GM23338 (cell line): ENCODE data around the gene RHOG. TPM values are rescaled to one million over a fixed set of nuclear protein-coding genes. Genes with fewer than 3 reads are reported as not detected.

Experiments
- ATAC-seq: fragments of 200-7000 bp; cut with Tn5 transposase; 3 replicates; pipeline ENCODE4 v1.9.1; 2020
- DNase-seq: peaks from one replicate; pipeline ENCODE4 v3.0.0-alpha.2; 2015; ENCODE audit warnings: low spot score
- H2AFZ ChIP-seq: fragments of 200-600 bp; sonication (generic); 2 replicates; pipeline ENCODE4 v1.8.0; 2016; ENCODE audit warnings: antibody characterized with exemption, mild to moderate bottlenecking, moderate library complexity
- H3F3A ChIP-seq: fragments of 200-600 bp; sonication (generic); replicated peaks from 2 replicates; pipeline ENCODE4 v1.8.0; 2017; ENCODE audit warnings: antibody characterized with exemption, mixed run types, low read depth
- H3K27ac ChIP-seq: fragments of 200-600 bp; sonication (generic); 2 replicates; pipeline ENCODE4 v1.6.1; 2016; ENCODE audit warnings: low read depth
- H3K27me3 ChIP-seq: fragments of 200-600 bp; sonication (generic); 2 replicates; pipeline ENCODE4 v1.8.0; 2016; ENCODE audit warnings: mild to moderate bottlenecking, mixed run types, moderate library complexity; ENCODE audit not compliant: insufficient read depth
- H3K36me3 ChIP-seq: fragments of 200-600 bp; sonication (generic); 2 replicates; pipeline ENCODE4 v1.8.0; 2016; ENCODE audit warnings: mild to moderate bottlenecking; ENCODE audit not compliant: insufficient read depth
- H3K4me1 ChIP-seq: fragments of 200-600 bp; sonication (generic); 2 replicates; pipeline ENCODE4 v1.8.0; 2016; ENCODE audit warnings: mild to moderate bottlenecking, moderate library complexity; ENCODE audit not compliant: insufficient read depth
- H3K4me2 ChIP-seq: fragments of 200-600 bp; sonication (generic); 2 replicates; pipeline ENCODE4 v1.7.1; 2017; ENCODE audit warnings: mixed run types
- H3K4me3 ChIP-seq: fragments of 200-600 bp; sonication (generic); 2 replicates; pipeline ENCODE4 v1.6.1; 2016; ENCODE audit warnings: mixed run types
- H3K79me2 ChIP-seq: fragments of 200-600 bp; sonication (generic); replicated peaks from 2 replicates; pipeline ENCODE4 v1.8.0; 2017; ENCODE audit warnings: mild to moderate bottlenecking; ENCODE audit not compliant: insufficient read depth
- H3K9me2 ChIP-seq: fragments of 200-600 bp; sonication (generic); 2 replicates; pipeline ENCODE4 v1.8.0; 2017; ENCODE audit not compliant: insufficient read depth
- H4K20me1 ChIP-seq: fragments of 200-600 bp; sonication (generic); replicated peaks from 2 replicates; pipeline ENCODE4 v1.8.0; 2017; ENCODE audit warnings: mild to moderate bottlenecking; ENCODE audit not compliant: insufficient read depth
- H3K27ac Mint-ChIP-seq: 2 replicates; pipeline ENCODE4 v1.8.0; 2020; ENCODE audit warnings: inconsistent platforms, mild to moderate bottlenecking, moderate library complexity, mixed read lengths
- H3K27me3 Mint-ChIP-seq: 3 replicates; pipeline ENCODE4 v1.8.0; 2022; ENCODE audit warnings: low read depth, mild to moderate bottlenecking, moderate library complexity, mixed read lengths, inconsistent platforms; ENCODE audit not compliant: insufficient read depth, poor library complexity
- H3K36me3 Mint-ChIP-seq: 3 replicates; pipeline ENCODE4 v1.8.0; 2021; ENCODE audit warnings: low read depth, mild to moderate bottlenecking, inconsistent platforms, moderate library complexity, mixed read lengths
- H3K4me1 Mint-ChIP-seq: 3 replicates; pipeline ENCODE4 v1.8.0; 2020; ENCODE audit warnings: mild to moderate bottlenecking, inconsistent platforms, mixed read lengths
- H3K4me3 Mint-ChIP-seq: 3 replicates; pipeline ENCODE4 v1.8.0; 2021; ENCODE audit warnings: moderate library complexity, mild to moderate bottlenecking, inconsistent platforms, mixed read lengths
- H3K9me3 Mint-ChIP-seq: 3 replicates; pipeline ENCODE4 v1.8.0; 2020; ENCODE audit warnings: moderate library complexity, mild to moderate bottlenecking, inconsistent platforms, mixed read lengths
- CREB1 ChIP-seq: fragments of 250-450 bp; sonication (Bioruptor Pico); IDR thresholded peaks from 2 replicates; pipeline ENCODE4 v1.5.0; 2020; ENCODE audit warnings: low read depth, mild to moderate bottlenecking, moderate library complexity
- EZH2 ChIP-seq: fragments of 200-600 bp; sonication (generic); IDR thresholded peaks from one replicate; pipeline ENCODE4 v1.8.0; 2017; ENCODE audit warnings: antibody characterized with exemption, mild to moderate bottlenecking, low read depth; ENCODE audit not compliant: unreplicated experiment
- JUNB ChIP-seq: IDR thresholded peaks from one replicate; pipeline ENCODE4 v1.6.1; 2016; ENCODE audit warnings: antibody characterized with exemption; ENCODE audit not compliant: unreplicated experiment
- NANOG ChIP-seq: IDR thresholded peaks from 2 replicates; pipeline ENCODE4 v1.6.1; 2016; ENCODE audit warnings: antibody characterized with exemption, borderline replicate concordance
- POLR2AphosphoS5 ChIP-seq: IDR thresholded peaks from 2 replicates; pipeline ENCODE4 v1.6.1; 2016; ENCODE audit warnings: antibody characterized with exemption, low read depth
- polyA plus RNA-seq: library from polyadenylated mRNA; unstranded; fragments of >200 nt; fragmentation: Nextera tagmentation; extraction: Ambion mirVana; gene quantifications from 2 replicates; pipeline ENCODE4 v1.2.1, GENCODE V29; 2016
- total RNA-seq: library from RNA; depleted of rRNA; stranded (reverse); fragments of >200 nt; shearing (Covaris generic); gene quantifications from 2 replicates; pipeline ENCODE4 v1.2.3, GENCODE V29; 2014
- TF ChIP-seq, protein P1 (sequence below): IDR thresholded peaks from 2 replicates; pipeline ENCODE4 v1.6.1; 2016; ENCODE audit warnings: antibody characterized with exemption
- TF ChIP-seq, protein P2 (sequence below): IDR thresholded peaks from one replicate; pipeline ENCODE4 v1.6.1; 2018; ENCODE audit warnings: antibody characterized with exemption; ENCODE audit not compliant: unreplicated experiment
- TF ChIP-seq, protein P3 (sequence below): fragments of 250-450 bp; sonication (Bioruptor Pico); IDR thresholded peaks from 2 replicates; pipeline ENCODE4 v1.5.0; 2020; ENCODE audit warnings: mild to moderate bottlenecking, moderate library complexity

Gene RHOG
- total and polyA plus RNA-seq, 2 experiments from 2014 or later = 26.3 to 38.6 TPM

- no peak overlapping the region for H3K27ac Mint-ChIP-seq
- Histone ChIP-seq H3F3A (no peaks in the 10 kb centered on the region), H3K27me3 (no peaks in the 10 kb centered on the region), H4K20me1 (peaks cover 6% of the 10 kb centered on the region), H3K79me2 (no peaks in the 10 kb centered on the region), H3K4me1 (peaks cover 24% of the 10 kb centered on the region), H3K27ac (no peak overlapping the region), H3K4me3 (no peak overlapping the region), H2AFZ (no peak overlapping the region), H3K9me2 (no peaks in the 10 kb centered on the region), H3K4me2 (no peak overlapping the region), H3K36me3 (no peaks in the 10 kb centered on the region)
- no peaks in the 10 kb centered on the region for H3K36me3 Mint-ChIP-seq
- H3K27me3 Mint-ChIP-seq = no peaks in the 10 kb centered on the region
- H3K4me1 Mint-ChIP-seq = peaks cover 24% of the 10 kb centered on the region
- ATAC-seq (no peak), DNase-seq (peak; percentile 39)
- TF ChIP-seq, protein P1, sequence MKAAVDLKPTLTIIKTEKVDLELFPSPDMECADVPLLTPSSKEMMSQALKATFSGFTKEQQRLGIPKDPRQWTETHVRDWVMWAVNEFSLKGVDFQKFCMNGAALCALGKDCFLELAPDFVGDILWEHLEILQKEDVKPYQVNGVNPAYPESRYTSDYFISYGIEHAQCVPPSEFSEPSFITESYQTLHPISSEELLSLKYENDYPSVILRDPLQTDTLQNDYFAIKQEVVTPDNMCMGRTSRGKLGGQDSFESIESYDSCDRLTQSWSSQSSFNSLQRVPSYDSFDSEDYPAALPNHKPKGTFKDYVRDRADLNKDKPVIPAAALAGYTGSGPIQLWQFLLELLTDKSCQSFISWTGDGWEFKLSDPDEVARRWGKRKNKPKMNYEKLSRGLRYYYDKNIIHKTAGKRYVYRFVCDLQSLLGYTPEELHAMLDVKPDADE = no peak
- TF ChIP-seq EZH2 (no peak), NANOG (no peak), POLR2AphosphoS5 (no peak), JUNB (no peak), CREB1 (CRISPR knock-in tag) (no peak)
- TF ChIP-seq, protein P2, sequence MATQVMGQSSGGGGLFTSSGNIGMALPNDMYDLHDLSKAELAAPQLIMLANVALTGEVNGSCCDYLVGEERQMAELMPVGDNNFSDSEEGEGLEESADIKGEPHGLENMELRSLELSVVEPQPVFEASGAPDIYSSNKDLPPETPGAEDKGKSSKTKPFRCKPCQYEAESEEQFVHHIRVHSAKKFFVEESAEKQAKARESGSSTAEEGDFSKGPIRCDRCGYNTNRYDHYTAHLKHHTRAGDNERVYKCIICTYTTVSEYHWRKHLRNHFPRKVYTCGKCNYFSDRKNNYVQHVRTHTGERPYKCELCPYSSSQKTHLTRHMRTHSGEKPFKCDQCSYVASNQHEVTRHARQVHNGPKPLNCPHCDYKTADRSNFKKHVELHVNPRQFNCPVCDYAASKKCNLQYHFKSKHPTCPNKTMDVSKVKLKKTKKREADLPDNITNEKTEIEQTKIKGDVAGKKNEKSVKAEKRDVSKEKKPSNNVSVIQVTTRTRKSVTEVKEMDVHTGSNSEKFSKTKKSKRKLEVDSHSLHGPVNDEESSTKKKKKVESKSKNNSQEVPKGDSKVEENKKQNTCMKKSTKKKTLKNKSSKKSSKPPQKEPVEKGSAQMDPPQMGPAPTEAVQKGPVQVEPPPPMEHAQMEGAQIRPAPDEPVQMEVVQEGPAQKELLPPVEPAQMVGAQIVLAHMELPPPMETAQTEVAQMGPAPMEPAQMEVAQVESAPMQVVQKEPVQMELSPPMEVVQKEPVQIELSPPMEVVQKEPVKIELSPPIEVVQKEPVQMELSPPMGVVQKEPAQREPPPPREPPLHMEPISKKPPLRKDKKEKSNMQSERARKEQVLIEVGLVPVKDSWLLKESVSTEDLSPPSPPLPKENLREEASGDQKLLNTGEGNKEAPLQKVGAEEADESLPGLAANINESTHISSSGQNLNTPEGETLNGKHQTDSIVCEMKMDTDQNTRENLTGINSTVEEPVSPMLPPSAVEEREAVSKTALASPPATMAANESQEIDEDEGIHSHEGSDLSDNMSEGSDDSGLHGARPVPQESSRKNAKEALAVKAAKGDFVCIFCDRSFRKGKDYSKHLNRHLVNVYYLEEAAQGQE = no peak
- TF ChIP-seq, protein P3, sequence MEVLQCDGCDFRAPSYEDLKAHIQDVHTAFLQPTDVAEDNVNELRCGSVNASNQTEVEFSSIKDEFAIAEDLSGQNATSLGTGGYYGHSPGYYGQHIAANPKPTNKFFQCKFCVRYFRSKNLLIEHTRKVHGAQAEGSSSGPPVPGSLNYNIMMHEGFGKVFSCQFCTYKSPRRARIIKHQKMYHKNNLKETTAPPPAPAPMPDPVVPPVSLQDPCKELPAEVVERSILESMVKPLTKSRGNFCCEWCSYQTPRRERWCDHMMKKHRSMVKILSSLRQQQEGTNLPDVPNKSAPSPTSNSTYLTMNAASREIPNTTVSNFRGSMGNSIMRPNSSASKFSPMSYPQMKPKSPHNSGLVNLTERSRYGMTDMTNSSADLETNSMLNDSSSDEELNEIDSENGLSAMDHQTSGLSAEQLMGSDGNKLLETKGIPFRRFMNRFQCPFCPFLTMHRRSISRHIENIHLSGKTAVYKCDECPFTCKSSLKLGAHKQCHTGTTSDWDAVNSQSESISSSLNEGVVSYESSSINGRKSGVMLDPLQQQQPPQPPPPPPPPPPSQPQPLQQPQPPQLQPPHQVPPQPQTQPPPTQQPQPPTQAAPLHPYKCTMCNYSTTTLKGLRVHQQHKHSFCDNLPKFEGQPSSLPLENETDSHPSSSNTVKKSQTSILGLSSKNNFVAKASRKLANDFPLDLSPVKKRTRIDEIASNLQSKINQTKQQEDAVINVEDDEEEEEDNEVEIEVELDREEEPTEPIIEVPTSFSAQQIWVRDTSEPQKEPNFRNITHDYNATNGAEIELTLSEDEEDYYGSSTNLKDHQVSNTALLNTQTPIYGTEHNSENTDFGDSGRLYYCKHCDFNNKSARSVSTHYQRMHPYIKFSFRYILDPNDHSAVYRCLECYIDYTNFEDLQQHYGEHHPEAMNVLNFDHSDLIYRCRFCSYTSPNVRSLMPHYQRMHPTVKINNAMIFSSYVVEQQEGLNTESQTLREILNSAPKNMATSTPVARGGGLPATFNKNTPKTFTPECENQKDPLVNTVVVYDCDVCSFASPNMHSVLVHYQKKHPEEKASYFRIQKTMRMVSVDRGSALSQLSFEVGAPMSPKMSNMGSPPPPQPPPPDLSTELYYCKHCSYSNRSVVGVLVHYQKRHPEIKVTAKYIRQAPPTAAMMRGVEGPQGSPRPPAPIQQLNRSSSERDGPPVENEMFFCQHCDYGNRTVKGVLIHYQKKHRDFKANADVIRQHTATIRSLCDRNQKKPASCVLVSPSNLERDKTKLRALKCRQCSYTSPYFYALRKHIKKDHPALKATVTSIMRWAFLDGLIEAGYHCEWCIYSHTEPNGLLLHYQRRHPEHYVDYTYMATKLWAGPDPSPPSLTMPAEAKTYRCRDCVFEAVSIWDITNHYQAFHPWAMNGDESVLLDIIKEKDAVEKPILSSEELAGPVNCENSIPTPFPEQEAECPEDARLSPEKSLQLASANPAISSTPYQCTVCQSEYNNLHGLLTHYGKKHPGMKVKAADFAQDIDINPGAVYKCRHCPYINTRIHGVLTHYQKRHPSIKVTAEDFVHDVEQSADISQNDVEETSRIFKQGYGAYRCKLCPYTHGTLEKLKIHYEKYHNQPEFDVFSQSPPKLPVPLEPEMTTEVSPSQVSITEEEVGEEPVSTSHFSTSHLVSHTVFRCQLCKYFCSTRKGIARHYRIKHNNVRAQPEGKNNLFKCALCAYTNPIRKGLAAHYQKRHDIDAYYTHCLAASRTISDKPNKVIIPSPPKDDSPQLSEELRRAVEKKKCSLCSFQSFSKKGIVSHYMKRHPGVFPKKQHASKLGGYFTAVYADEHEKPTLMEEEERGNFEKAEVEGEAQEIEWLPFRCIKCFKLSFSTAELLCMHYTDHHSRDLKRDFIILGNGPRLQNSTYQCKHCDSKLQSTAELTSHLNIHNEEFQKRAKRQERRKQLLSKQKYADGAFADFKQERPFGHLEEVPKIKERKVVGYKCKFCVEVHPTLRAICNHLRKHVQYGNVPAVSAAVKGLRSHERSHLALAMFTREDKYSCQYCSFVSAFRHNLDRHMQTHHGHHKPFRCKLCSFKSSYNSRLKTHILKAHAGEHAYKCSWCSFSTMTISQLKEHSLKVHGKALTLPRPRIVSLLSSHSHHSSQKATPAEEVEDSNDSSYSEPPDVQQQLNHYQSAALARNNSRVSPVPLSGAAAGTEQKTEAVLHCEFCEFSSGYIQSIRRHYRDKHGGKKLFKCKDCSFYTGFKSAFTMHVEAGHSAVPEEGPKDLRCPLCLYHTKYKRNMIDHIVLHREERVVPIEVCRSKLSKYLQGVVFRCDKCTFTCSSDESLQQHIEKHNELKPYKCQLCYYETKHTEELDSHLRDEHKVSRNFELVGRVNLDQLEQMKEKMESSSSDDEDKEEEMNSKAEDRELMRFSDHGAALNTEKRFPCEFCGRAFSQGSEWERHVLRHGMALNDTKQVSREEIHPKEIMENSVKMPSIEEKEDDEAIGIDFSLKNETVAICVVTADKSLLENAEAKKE = no peak
- H3K9me3 Mint-ChIP-seq = no peaks in the 10 kb centered on the region
- H3K4me3 Mint-ChIP-seq = no peak overlapping the region
Observed at GRCh38 chr11:3865388-3866193, 24.8 kb upstream of the RHOG start.
